Trophoblast cell (in vitro differentiated cells and primary cell): ENCODE measurements around the gene KLHDC8A.

Experiments
- DNase-seq, 2 donors: peaks; one replicate each; pipeline ENCODE4 v3.0.0-alpha.2; 2016
- H2AFZ ChIP-seq: 2 replicates; pipeline ENCODE4 v1.6.1; 2013; ENCODE audit warnings: low read length, moderate library complexity, mild to moderate bottlenecking; ENCODE audit not compliant: insufficient read depth, poor library complexity
- H2AK5ac ChIP-seq: 2 replicates; pipeline ENCODE4 v1.6.1; 2013; ENCODE audit warnings: mild to moderate bottlenecking, low read length
- H2BK120ac ChIP-seq: 2 replicates; pipeline ENCODE4 v1.6.1; 2013; ENCODE audit warnings: low read length, mild to moderate bottlenecking, moderate library complexity; ENCODE audit not compliant: insufficient read depth, poor library complexity
- H2BK12ac ChIP-seq: 2 replicates; pipeline ENCODE4 v1.6.1; 2013; ENCODE audit warnings: mild to moderate bottlenecking, low read length, moderate library complexity
- H2BK5ac ChIP-seq: 2 replicates; pipeline ENCODE4 v1.6.1; 2013; ENCODE audit warnings: low read length, low read depth, moderate library complexity, mild to moderate bottlenecking; ENCODE audit not compliant: poor library complexity
- H3K14ac ChIP-seq: 2 replicates; pipeline ENCODE4 v1.6.1; 2013; ENCODE audit warnings: mild to moderate bottlenecking, low read length
- H3K18ac ChIP-seq: 2 replicates; pipeline ENCODE4 v1.6.1; 2013; ENCODE audit warnings: mild to moderate bottlenecking, low read length
- H3K23ac ChIP-seq: 2 replicates; pipeline ENCODE4 v1.6.1; 2013; ENCODE audit warnings: low read length
- H3K27ac ChIP-seq: 2 replicates; pipeline ENCODE4 v1.5.1; 2013; ENCODE audit warnings: low read depth, mild to moderate bottlenecking, inconsistent platforms, low read length, moderate library complexity
- H3K27me3 ChIP-seq: 2 replicates; pipeline ENCODE4 v1.6.1; 2013; ENCODE audit warnings: inconsistent platforms, mild to moderate bottlenecking, low read length, moderate library complexity; ENCODE audit not compliant: insufficient read depth
- H3K36me3 ChIP-seq, 2 experiments: 1 replicate in 1 of 2; 2 replicates in 1 of 2; pipeline ENCODE4 v1.6.1; 2013; ENCODE audit warnings: low read length in 2 of 2, mild to moderate bottlenecking in 2 of 2, moderate library complexity in 1 of 2; ENCODE audit not compliant: insufficient read depth in 2 of 2, control insufficient read depth in 1 of 2
- H3K4ac ChIP-seq: 2 replicates; pipeline ENCODE4 v1.6.1; 2013; ENCODE audit warnings: low read depth, mild to moderate bottlenecking, low read length, moderate library complexity
- H3K4me1 ChIP-seq, 2 experiments: 1 replicate in 1 of 2; 2 replicates in 1 of 2; pipeline ENCODE4 v1.6.1; 2013; ENCODE audit warnings: low read length in 2 of 2, mild to moderate bottlenecking in 2 of 2, moderate library complexity in 1 of 2; ENCODE audit not compliant: insufficient read depth in 2 of 2, control insufficient read depth in 1 of 2
- H3K4me2 ChIP-seq: 2 replicates; pipeline ENCODE4 v1.6.1; 2013; ENCODE audit warnings: inconsistent platforms, mild to moderate bottlenecking, low read length, moderate library complexity
- H3K4me3 ChIP-seq: 2 replicates; pipeline ENCODE4 v1.5.1; 2013; ENCODE audit warnings: mild to moderate bottlenecking, low read depth, low read length, inconsistent platforms
- H3K79me1 ChIP-seq: one replicate; pipeline ENCODE4 v1.6.1; 2013; ENCODE audit warnings: low read length
- H3K79me2 ChIP-seq: 2 replicates; pipeline ENCODE4 v1.6.1; 2013; ENCODE audit warnings: low read length, mild to moderate bottlenecking; ENCODE audit not compliant: control insufficient read depth, insufficient read depth, poor library complexity
- H3K9ac ChIP-seq: 2 replicates; pipeline ENCODE4 v1.6.1; 2013; ENCODE audit warnings: mild to moderate bottlenecking, low read length
- H3K9me3 ChIP-seq: 2 replicates; pipeline ENCODE4 v1.6.1; 2013; ENCODE audit warnings: low read depth, mild to moderate bottlenecking, control low read depth, inconsistent platforms, low read length; ENCODE audit not compliant: insufficient read depth
- H4K12ac ChIP-seq: 2 replicates; pipeline ENCODE4 v1.6.1; 2013; ENCODE audit warnings: low read depth, mild to moderate bottlenecking, low read length, moderate library complexity
- H4K8ac ChIP-seq: 2 replicates; pipeline ENCODE4 v1.6.1; 2013; ENCODE audit warnings: low read depth, mild to moderate bottlenecking, low read length, moderate library complexity
- H4K91ac ChIP-seq: one replicate; pipeline ENCODE4 v1.6.1; 2013; ENCODE audit warnings: low read depth, mild to moderate bottlenecking, low read length, moderate library complexity
- WGBS: extraction: QIAGEN DNeasy Blood & Tissue Kit; methylation state at CpG from one replicate; pipeline ENCODE4 v1.1.7; 2013; ENCODE audit warnings: missing lambda C conversion rate; ENCODE audit not compliant: insufficient read length, insufficient coverage; ENCODE audit errors: extremely low coverage; 5-methylcytosine and 5-hydroxymethylcytosine counted together

Gene KLHDC8A

DNA sequence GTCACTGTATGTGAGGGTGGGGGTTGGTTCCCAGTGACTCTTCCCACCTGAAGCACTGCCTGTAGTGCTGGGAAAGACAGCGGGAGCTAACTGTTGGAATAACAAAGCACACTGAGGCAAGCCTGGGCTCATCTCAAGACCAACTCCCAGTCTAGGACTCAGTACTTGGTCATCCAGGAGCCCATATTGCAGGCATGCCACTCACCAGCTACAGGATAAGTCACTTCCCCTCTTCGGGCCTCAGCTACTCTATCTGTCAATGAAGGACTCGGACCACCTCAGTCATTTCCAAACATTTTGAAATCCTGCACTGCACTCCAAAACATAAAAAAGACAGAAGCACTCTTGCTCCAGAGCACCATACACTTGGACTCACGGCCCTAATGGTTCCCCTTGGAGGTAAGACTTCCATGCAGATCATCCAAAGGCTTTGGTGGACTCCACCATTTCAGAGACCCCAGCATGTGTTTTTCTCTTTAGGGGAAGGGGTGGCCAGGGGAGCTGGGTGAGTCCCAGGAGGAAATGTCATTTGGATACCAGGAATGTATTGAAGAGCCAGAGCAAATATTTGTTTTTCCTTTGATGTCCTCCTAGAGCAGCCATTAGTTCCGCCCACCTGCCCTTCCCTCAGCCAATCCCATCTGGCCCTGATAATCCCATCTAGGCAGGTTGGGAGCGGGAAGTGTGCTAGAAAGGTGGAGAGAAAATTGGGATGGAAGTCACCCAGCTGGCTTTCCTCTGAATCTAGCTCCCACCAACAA is 38.3 kb downstream of the KLHDC8A start:
- Histone ChIP-seq H4K8ac (no peak overlapping the region), H2BK5ac (no peak overlapping the region), H3K9me3 (no peaks in the 10 kb centered on the region), H3K4me3 (no peak overlapping the region), H3K9ac (no peak overlapping the region), H3K79me1 (peaks cover 22% of the 10 kb centered on the region), H2BK12ac (no peak overlapping the region), H3K27ac (peak overlapping the region; percentile 24), H4K12ac (no peak overlapping the region), H2AK5ac (no peak overlapping the region), H2AFZ (no peak overlapping the region), H3K4me1 (peaks cover 42% of the 10 kb centered on the region in 2 experiments), H3K27me3 (no peaks in the 10 kb centered on the region), H3K36me3 (peaks cover 13 to 14% of the 10 kb centered on the region in 2 experiments), H4K91ac (no peak overlapping the region), H3K14ac (no peak overlapping the region), H3K79me2 (peaks cover 55% of the 10 kb centered on the region), H3K4ac (peak overlapping the region; percentile 94), H3K18ac (no peak overlapping the region), H3K23ac (peak overlapping the region; percentile 8), H3K4me2 (peak overlapping the region; percentile 69), H2BK120ac (no peak overlapping the region)
- no CpG with 5 or more reads among the region's 6 CpGs for WGBS
- no peak for DNase-seq

DNA sequence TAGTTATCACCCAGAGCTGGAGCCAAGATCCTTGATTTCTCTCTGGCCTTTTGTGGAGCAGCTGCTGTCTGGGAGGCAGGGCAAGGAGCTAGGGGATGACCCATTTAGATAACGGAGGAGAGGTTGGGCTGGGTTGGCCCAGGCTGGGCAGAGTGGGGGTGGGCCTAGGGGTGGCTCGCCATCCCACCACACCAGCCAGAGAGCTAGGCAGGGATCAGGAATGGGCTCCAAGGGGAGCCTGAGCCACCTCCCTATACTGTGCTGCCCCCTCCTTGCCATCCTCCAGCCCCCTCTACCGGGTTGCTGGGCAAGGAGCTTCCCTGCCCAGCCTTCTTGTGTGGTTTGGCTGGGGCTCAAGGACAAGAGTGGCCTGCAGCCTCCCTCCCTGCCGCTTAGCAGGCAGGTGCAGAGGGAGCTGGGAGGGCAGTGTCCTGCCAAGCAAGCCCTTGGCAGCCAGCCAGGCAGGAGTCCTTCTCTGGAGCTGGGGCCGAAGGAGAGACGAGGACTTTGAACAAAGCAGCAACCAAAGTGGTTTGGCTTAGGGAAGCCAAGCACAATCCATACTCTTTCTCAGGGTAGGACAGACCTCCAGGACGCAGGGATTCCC is 39.3 kb downstream of the KLHDC8A start:
- Histone ChIP-seq H4K8ac (no peak overlapping the region), H3K23ac (no peak overlapping the region), H3K14ac (no peak overlapping the region), H3K4me3 (no peak overlapping the region), H3K27me3 (no peaks in the 10 kb centered on the region), H3K4me1 (peaks cover 45% of the 10 kb centered on the region in 2 experiments), H3K36me3 (peaks cover 15% of the 10 kb centered on the region in 2 experiments), H3K4ac (peak overlapping the region; percentile 94), H3K18ac (no peak overlapping the region), H2BK120ac (no peak overlapping the region), H3K79me2 (peaks cover 59% of the 10 kb centered on the region), H2BK5ac (no peak overlapping the region), H3K9me3 (no peaks in the 10 kb centered on the region), H3K4me2 (no peak overlapping the region), H3K9ac (no peak overlapping the region), H4K91ac (no peak overlapping the region), H4K12ac (no peak overlapping the region), H2AK5ac (peak overlapping the region; percentile 28), H2BK12ac (no peak overlapping the region), H3K27ac (no peak overlapping the region), H2AFZ (no peak overlapping the region), H3K79me1 (peaks cover 25% of the 10 kb centered on the region)
- WGBS = no CpG with 5 or more reads among the region's 7 CpGs
- DNase-seq = no peak

GRCh38 chr1:205316161-205316566 is 40.6 kb downstream of the KLHDC8A start:
- peaks cover 58% of the 10 kb centered on the region for H3K79me2 ChIP-seq
- no peak for DNase-seq
- no peak overlapping the region for H3K23ac ChIP-seq
- no peak overlapping the region for H4K12ac ChIP-seq
- H3K4ac ChIP-seq = peak overlapping the region; percentile 94
- H4K91ac ChIP-seq = no peak overlapping the region
- H3K9me3 ChIP-seq = no peaks in the 10 kb centered on the region
- no peak overlapping the region for H2BK120ac ChIP-seq
- H4K8ac ChIP-seq = no peak overlapping the region
- no peak overlapping the region for H2BK5ac ChIP-seq
- no peak overlapping the region for H3K4me2 ChIP-seq
- H3K4me3 ChIP-seq = no peak overlapping the region
- no peaks in the 10 kb centered on the region for H3K27me3 ChIP-seq
- no peak overlapping the region for H2BK12ac ChIP-seq
- peaks cover 21% of the 10 kb centered on the region for H3K79me1 ChIP-seq
- no peak overlapping the region for H2AK5ac ChIP-seq
- no peak overlapping the region for H3K14ac ChIP-seq
- no peak overlapping the region for H3K18ac ChIP-seq
- no peak overlapping the region for H3K27ac ChIP-seq
- H3K9ac ChIP-seq = no peak overlapping the region
- H3K36me3 ChIP-seq = peaks cover 21 to 27% of the 10 kb centered on the region in 2 experiments
- H3K4me1 ChIP-seq = peaks cover 40 to 41% of the 10 kb centered on the region in 2 experiments
- WGBS = no CpG with 5 or more reads among the region's 2 CpGs
- no peak overlapping the region for H2AFZ ChIP-seq

GRCh38 chr1:205315008-205315618 is 41.6 kb downstream of the KLHDC8A start:
- Histone ChIP-seq H2BK120ac (no peak overlapping the region), H3K9ac (no peak overlapping the region), H3K18ac (no peak overlapping the region), H3K23ac (no peak overlapping the region), H3K79me1 (peaks cover 14% of the 10 kb centered on the region), H3K14ac (no peak overlapping the region), H3K4me1 (peaks cover 40 to 41% of the 10 kb centered on the region in 2 experiments), H3K36me3 (peaks cover 29 to 38% of the 10 kb centered on the region in 2 experiments), H2BK5ac (no peak overlapping the region), H3K4me2 (no peak overlapping the region), H4K12ac (no peak overlapping the region), H2AK5ac (no peak overlapping the region), H3K79me2 (peaks cover 53% of the 10 kb centered on the region), H2BK12ac (no peak overlapping the region), H3K9me3 (no peaks in the 10 kb centered on the region), H3K27me3 (no peaks in the 10 kb centered on the region), H2AFZ (no peak overlapping the region), H4K91ac (no peak overlapping the region), H4K8ac (no peak overlapping the region), H3K4ac (peak overlapping the region; percentile 2), H3K27ac (no peak overlapping the region), H3K4me3 (no peak overlapping the region)
- no peak for DNase-seq
- WGBS = no CpG with 5 or more reads among the region's 5 CpGs
